Progenitor cell of endocrine pancreas (in vitro differentiated cells): ENCODE results near the gene ZNF878. TPM values are rescaled to one million over a fixed set of nuclear protein-coding genes. Genes with fewer than 3 reads are reported as not detected.
A peak's percentile ranks its signal among the peaks of the same experiment; 100 is the strongest.
"Not testable (repeated sequence)": the region's sequence is repeated elsewhere in the genome, so short reads cannot be mapped to it uniquely, and the experiment has no call there.

ENCODE experiments used
- DNase-seq: peaks from one replicate; pipeline ENCODE4 v3.0.0; 2021; ENCODE audit warnings: low spot score; ENCODE audit not compliant: unreplicated experiment
- H3K27ac Mint-ChIP-seq: 2 replicates; pipeline ENCODE4 v1.8.0; 2021; ENCODE audit warnings: mild to moderate bottlenecking, moderate library complexity, mixed read lengths
- H3K27me3 Mint-ChIP-seq: 2 replicates; pipeline ENCODE4 v1.8.0; 2021; ENCODE audit warnings: mixed read lengths
- H3K36me3 Mint-ChIP-seq: 2 replicates; pipeline ENCODE4 v1.8.0; 2022; ENCODE audit warnings: mixed read lengths; ENCODE audit not compliant: insufficient read depth
- H3K4me1 Mint-ChIP-seq: 2 replicates; pipeline ENCODE4 v1.8.0; 2021; ENCODE audit warnings: low read depth, mixed read lengths
- H3K4me3 Mint-ChIP-seq: 2 replicates; pipeline ENCODE4 v1.8.0; 2021; ENCODE audit warnings: low read depth, mild to moderate bottlenecking, moderate library complexity, mixed read lengths
- H3K9me3 Mint-ChIP-seq: 2 replicates; pipeline ENCODE4 v1.8.0; 2021; ENCODE audit warnings: low read depth, mixed read lengths
- CTCF ChIP-seq: fragments of 200-600 bp; sonication (generic); IDR thresholded peaks from one replicate; pipeline ENCODE4 v1.5.0; 2021; ENCODE audit warnings: antibody characterized with exemption, mild to moderate bottlenecking; ENCODE audit not compliant: unreplicated experiment
- total RNA-seq: library from RNA; stranded (reverse); gene quantifications from 2 replicates; pipeline ENCODE4 v1.2.1, GENCODE V29; 2021

ZNF878 gene
- total RNA-seq, 1 donor from 2014 or later: 2.9 TPM

GRCh38 chr19:12092065-12092867 is 39.5 kb upstream of the ZNF878 start:
- Mint-ChIP-seq H3K9me3 (peaks cover 21% of the 10 kb centered on the region), H3K4me1 (peaks cover 2% of the 10 kb centered on the region), H3K36me3 (peaks cover 22% of the 10 kb centered on the region), H3K4me3 (peak overlapping the region; percentile 79), H3K27me3 (no peaks in the 10 kb centered on the region), H3K27ac (peak overlapping the region; percentile 95)
- peak; percentile 65 for DNase-seq
- TF ChIP-seq CTCF: no peak

- Mint-ChIP-seq H3K27ac (peak overlapping the region; percentile 58), H3K27me3 (no peaks in the 10 kb centered on the region), H3K9me3 (peaks cover 16% of the 10 kb centered on the region), H3K4me3 (peak overlapping the region; percentile 51), H3K36me3 (peaks cover 17% of the 10 kb centered on the region), H3K4me1 (peaks cover 2% of the 10 kb centered on the region)
- TF ChIP-seq CTCF: peak; percentile 64
- peak; percentile 30 for DNase-seq
Observed at GRCh38 chr19:12090807-12091206, 38.0 kb upstream of the ZNF878 start.

- Mint-ChIP-seq H3K4me3 (no peak overlapping the region), H3K4me1 (no peaks in the 10 kb centered on the region), H3K27ac (no peak overlapping the region), H3K36me3 (peaks cover 28% of the 10 kb centered on the region), H3K9me3 (peaks cover 26% of the 10 kb centered on the region), H3K27me3 (no peaks in the 10 kb centered on the region)
- DNase-seq: no peak
- no peak for TF ChIP-seq CTCF
Observed at GRCh38 chr19:12085074-12085818, 32.5 kb upstream of the ZNF878 start.

GRCh38 chr19:12083336-12083735 is 30.6 kb upstream of the ZNF878 start:
- not testable (repeated sequence) for H3K4me3 Mint-ChIP-seq, H3K27ac Mint-ChIP-seq, H3K4me1 Mint-ChIP-seq, DNase-seq, H3K27me3 Mint-ChIP-seq
- Mint-ChIP-seq H3K9me3 (peaks cover 29% of the 10 kb centered on the region), H3K36me3 (peaks cover 41% of the 10 kb centered on the region)

- Mint-ChIP-seq H3K27me3 (no peaks in the 10 kb centered on the region), H3K36me3 (peaks cover 75% of the 10 kb centered on the region), H3K9me3 (peaks cover 45% of the 10 kb centered on the region), H3K27ac (peak overlapping the region; percentile 80), H3K4me1 (no peaks in the 10 kb centered on the region), H3K4me3 (no peak overlapping the region)
- no peak for TF ChIP-seq CTCF
- no peak for DNase-seq
Observed at GRCh38 chr19:12077375-12077774, 24.6 kb upstream of the ZNF878 start.

- H3K4me3 Mint-ChIP-seq, H3K4me1 Mint-ChIP-seq, DNase-seq, H3K27me3 Mint-ChIP-seq: not testable (repeated sequence)
- Mint-ChIP-seq H3K27ac (peak overlapping the region; percentile 73), H3K9me3 (peaks cover 43% of the 10 kb centered on the region), H3K36me3 (peaks cover 74% of the 10 kb centered on the region)
Observed at GRCh38 chr19:12076331-12076730, 23.6 kb upstream of the ZNF878 start.
